NCI-H2107 (cell line): ENCODE measurements around the gene LRBA.
A peak's percentile ranks its signal among the peaks of the same experiment; 100 is the strongest.
"Not testable (repeated sequence)": the region's sequence is repeated elsewhere in the genome, so short reads cannot be mapped to it uniquely, and the experiment has no call there.

Experiments
- DNase-seq: peaks from one replicate; lab custom pipeline; 2025; lab: John Stamatoyannopoulos, UW

LRBA gene

DNA sequence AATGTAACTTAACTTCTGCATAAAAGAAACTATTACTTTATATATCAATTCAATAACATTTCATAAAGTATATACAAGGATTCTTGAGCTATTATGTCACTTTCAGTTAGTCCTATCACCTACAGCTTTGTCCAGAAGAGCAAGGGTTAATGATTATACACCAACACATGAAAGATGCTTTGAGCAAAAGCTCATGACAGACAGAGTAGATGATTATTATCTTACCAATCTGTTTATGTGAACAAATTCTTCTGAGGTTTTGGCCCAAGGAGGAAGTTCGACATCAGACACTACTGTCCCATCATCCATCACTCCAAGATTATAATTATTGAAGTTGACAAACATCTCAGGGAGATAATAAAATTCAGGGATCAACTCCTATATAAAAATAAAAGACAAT is 599.9 kb downstream of the LRBA start:
- DNase-seq: no peak

GRCh38 chr4:150411520-150411919 is 603.6 kb downstream of the LRBA start:
- no peak for DNase-seq

DNA sequence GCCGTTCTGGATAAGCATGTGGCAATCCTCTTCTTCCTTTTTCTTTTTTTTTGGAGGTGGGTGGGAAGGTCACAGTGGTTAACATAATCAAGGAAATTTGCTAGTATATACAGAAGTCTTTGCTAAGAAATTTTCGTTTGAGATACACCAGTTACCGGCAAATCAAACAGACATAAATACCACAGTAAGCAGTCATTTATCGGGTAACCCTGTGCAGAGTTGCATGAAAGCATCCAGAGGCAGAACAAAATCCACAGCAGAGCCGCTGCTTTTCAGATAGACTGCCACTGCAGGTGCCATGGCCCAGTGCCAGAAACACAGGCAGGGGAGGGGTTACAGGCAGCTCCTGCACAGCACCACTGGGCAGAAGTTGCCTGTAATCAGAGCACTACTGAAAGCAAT is 612.2 kb downstream of the LRBA start:
- DNase-seq: peak; percentile 58

- no peak for DNase-seq
Observed at GRCh38 chr4:150401083-150401687, 613.9 kb downstream of the LRBA start.

DNA sequence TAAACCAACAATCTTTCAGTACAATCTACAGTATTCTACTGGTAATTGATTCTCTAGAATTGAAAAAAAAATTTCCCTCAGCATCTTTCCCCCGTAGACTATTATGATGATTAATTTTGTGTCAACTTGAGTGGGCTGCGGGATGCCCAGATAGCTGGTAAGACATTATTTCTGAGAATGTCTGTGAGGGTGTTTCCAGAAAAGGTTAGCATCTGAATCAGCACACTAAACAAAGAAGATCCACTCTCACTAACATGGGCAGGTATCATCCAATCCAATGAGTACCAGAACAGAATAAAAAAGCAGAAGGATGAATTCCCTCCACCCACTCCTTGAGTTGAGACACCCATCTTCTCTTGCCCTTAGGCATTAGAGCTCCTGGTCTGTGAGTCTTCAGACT is 619.2 kb downstream of the LRBA start:
- DNase-seq: no peak

GRCh38 chr4:150394046-150394445 is 621.0 kb downstream of the LRBA start:
- DNase-seq: no peak

DNA sequence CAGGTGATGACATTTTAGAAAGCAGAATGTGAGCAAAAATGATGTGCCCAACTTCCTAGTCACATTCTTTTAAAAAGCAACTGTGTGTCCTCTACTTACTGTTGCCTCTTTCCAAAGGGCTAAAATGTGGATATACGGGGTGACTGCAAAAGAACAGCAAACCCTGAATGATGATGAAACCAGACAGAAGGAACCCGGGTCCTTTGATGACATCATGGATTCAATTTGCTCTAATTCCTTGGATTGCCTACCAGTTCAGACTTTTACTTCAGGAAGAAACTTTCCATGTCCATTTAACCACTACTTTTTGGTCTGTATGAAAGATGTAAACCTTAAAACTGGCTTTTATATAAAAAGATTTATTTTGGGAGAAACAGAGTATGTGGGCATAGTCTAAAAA is 624.0 kb downstream of the LRBA start:
- DNase-seq: no peak

- no peak for DNase-seq
Observed at GRCh38 chr4:150390531-150390910, 624.6 kb downstream of the LRBA start.

- no peak for DNase-seq
Observed at GRCh38 chr4:150389896-150390530, 625.1 kb downstream of the LRBA start.

DNA sequence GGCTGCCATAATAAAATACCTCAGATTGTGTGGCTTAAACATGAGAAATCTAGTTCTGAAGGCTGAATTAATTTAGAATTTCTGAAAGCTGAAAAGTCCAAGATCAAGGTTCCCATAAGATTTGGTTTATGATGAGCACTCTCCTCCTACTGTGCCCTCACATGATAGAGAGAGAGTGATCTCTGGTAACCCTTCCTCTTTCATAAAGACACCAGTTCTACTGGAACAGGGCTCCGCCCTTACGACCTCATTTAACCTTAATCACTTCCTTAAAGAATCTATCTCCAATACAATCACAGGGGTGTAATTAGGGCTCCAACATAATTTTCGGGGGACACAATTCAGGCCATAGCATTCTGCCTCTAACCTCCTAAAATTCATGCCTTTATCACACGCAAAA is 627.1 kb downstream of the LRBA start:
- DNase-seq: no peak

DNA sequence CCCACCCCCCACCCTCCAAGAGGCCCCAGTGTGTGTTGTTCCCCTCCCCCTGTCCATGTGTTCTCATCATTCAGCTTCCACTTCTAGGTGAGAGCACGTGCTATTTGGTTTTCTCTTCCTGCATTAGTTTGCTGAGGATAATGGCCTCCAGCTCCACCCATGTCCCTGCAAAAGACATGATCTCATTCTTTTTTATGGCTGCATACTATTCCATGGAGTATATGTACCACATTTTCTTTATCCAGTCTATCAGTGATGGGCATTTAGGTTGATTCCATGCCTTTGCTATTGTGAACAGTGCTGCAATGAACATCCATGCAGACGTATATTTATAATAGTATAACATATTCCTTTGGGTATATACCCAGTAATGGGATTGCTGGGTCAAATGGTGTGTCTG is 628.7 kb downstream of the LRBA start:
- DNase-seq: not testable (repeated sequence)

DNA sequence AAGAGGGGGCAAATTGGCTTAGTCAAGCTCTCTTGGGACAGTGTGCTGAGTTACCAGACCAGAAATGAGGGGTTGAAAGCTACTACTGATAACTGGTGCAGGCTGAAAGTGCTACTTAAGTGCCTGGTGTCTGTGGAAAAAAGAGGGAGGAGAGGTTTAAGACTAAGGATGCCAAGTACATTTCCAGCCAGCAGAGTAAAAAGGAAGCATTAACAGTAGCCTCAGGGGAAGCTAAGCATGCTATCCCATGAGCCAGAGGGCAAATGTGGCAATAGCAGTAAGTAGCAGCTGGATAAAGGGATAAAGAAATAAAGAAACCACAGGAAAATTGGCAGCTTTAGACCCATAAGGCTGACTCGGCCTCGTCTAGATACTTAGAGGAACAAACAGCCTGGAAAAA is 629.5 kb downstream of the LRBA start:
- DNase-seq: peak; percentile 28

DNA sequence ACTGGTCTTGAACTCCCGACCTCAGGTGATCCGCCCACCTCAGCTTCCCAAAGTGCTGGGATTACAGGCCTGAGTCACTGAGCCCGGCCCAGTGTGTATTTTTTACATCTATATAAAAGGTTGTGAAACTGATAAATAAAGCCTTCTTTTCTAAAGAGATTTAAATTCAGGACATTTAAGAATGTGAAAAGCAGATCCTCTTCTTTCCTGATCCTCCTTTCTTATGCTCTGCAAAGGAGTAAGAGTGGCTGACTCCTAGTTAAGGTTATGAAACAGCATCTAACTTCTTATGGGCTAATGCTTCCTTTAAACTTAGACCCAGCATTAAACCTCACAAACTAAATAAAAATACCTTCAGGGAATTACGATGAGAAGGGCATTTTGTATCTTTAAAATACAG is 630.8 kb downstream of the LRBA start:
- no peak for DNase-seq

- no peak for DNase-seq
Observed at GRCh38 chr4:150382028-150382427, 633.1 kb downstream of the LRBA start.

- DNase-seq: no peak
Observed at GRCh38 chr4:150381609-150382008, 633.5 kb downstream of the LRBA start.

GRCh38 chr4:150381036-150381435 is 634.0 kb downstream of the LRBA start:
- no peak for DNase-seq

- no peak for DNase-seq
Observed at GRCh38 chr4:150379454-150379853, 635.6 kb downstream of the LRBA start.

- no peak for DNase-seq
Observed at GRCh38 chr4:150375025-150375424, 640.1 kb downstream of the LRBA start.

DNA sequence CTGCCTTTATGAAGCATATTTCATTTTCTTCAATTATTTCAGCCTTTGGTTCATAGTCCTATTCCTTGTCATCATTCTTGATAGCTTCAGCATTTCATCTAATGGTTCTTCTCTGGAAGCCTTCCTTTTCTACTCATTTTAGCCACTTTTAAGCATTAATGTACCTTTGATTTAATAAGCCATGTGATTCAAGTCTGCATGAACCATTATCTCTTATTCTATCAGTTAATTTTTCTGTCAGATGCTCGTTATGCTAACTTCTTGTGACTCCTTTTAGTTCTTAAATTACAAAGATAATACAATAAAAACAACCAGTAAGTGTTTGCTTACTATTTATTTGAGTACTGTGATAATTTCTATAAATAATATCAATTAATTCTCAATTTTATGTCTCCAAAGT is 643.2 kb downstream of the LRBA start:
- DNase-seq: no peak

DNA sequence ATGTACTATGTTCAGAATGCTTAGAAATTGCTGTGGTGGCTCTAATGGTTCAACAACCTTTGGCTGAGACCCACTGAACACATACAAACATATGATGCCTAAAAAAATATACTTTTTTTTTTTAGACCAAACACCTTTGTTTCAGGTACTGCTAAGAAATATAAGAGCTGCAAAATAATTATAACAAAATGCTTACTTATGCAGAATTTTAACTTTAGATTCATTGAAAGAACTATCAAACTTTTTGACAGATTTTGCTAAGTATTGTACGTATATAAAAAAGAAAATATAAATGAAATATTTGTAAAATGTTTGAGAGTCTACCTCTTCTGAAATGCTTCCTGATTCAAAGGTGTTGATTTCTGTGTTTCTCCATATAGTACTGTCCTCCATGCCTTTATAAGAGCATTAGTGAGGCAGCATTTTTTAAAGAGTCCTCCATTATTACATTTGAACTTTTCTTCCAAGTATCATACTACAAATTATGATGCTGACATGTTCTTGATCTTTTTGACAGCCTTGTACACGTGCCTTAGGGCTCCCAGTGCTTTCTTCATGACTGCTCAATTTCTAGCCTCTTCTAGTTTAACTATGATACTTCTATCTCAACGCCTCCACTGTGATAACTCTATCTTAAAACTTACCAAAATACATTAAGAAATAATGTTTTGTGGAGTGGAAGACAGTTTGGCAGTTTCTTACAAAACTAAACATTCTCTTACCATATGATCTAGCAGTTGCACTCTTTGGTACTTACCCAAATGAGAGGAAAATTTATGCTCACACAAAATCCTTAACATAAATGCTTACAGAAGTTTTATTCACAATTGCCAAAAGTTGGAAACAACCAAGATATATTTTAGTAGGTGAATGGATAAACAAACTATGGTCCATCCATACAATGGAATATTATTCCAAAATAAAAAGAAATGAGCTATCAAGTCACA is 645.4 kb downstream of the LRBA start:
- DNase-seq: no peak

DNA sequence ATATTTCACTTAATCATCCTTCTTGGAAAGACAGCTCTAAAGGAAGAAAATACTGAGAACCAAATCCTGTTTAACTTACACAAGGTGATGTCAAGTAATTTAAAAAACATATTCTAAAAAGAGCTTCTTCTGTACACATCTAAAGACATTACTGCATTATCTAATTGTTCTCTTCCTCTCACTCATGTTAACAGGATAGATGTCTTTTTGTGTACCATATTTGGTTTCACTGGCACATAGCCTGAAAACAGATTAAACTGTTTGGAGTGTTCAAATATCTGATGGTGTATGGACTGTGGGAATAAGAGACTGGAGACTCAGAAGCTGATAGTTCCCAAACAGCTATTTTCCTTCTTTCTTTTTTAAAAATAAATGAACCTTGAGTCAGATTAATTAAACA is 646.4 kb downstream of the LRBA start:
- DNase-seq: no peak

GRCh38 chr4:150367326-150367725 is 647.8 kb downstream of the LRBA start:
- no peak for DNase-seq

DNA sequence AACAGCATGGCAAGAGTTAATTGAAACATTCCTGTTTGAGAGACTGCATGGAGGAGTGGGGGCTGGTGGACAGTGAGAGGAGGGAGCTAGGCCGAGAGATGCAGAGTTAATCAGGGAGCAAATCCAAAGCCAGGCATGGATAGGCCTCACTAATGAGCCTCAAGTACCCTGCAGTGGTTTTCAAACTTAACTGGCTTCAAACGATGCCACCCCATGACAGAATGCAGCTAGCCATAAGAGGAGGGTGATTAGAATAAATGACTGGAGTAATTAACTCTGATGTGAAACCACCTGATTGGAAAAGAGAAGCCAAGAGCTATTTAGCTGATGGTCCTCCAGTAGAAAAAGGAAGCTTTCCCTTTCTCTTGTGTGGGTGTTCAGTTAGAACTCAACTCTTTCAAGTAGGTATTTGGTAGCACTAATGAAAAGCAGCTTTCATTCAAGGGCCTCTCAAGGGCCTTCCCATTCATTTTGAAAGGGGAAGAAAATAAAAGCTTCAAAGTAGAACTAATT is 648.5 kb downstream of the LRBA start:
- DNase-seq: peak; percentile 82
